ENCODE data around the gene PBXIP1.

GRCh38 chr1:154944401-154945159 lies 11.3 kb downstream of the PBXIP1 start:
- TF ChIP-seq POLR2A (IDR thresholded peaks at IDR 0.05) (no peak), CTCF (IDR thresholded peaks at IDR 0.05) (no peak)
